ENCODE measurements around the gene FGFR2. TPM values are rescaled to one million over a fixed set of nuclear protein-coding genes. Genes with fewer than 3 reads are reported as not detected.

Gene FGFR2
- total RNA-seq, 1 experiment from 2014 or later, result 19.7 TPM

GRCh38 chr10:121525251-121526134 is 72.8 kb downstream of the FGFR2 start:
- Histone ChIP-seq H3K4me2 (ENCODE audit: low read length) (no peak overlapping the region), H3K36me3 (ENCODE audit: control insufficient read depth in 1 of 2, insufficient read depth in 2 of 2, low read length in 2 of 2) (no peaks in the 10 kb centered on the region), H4K20me1 (ENCODE audit: insufficient read depth) (no peaks in the 10 kb centered on the region), H3K27me3 (ENCODE audit: insufficient read depth, low read length) (no peaks in the 10 kb centered on the region), H3K27ac (ENCODE audit: low read depth, low read length) (no peak overlapping the region), H3K9ac (ENCODE audit: low read length) (no peak overlapping the region), H3K79me2 (ENCODE audit: insufficient read depth, low read length) (no peaks in the 10 kb centered on the region), H2AFZ (ENCODE audit: low read depth, low read length, poor library complexity, severe bottlenecking) (no peak overlapping the region), H3K4me3 (replicated peaks in 1 of 2; ENCODE audit: low read depth in 1 of 2, low read length in 2 of 2) (no peak overlapping the region), H3K4me1 (ENCODE audit: control insufficient read depth in 1 of 2, insufficient read depth in 2 of 2, low read length in 2 of 2) (no peaks in the 10 kb centered on the region), H3K9me3 (ENCODE audit: control insufficient read depth in 1 of 2, insufficient read depth in 1 of 2, low read depth in 1 of 2, low read length in 2 of 2) (no peaks in the 10 kb centered on the region), H3K9me2 (ENCODE audit: insufficient read depth) (no peaks in the 10 kb centered on the region)
- DNase-seq (ENCODE audit: low read depth, low spot score) (no peak), ATAC-seq (no peak)
- ChIA-PET POLR2A (no interaction called here), CTCF (no interaction called here), RAD21 (ENCODE audit: low non-redundant PET in 1 of 2, low total read pairs in 2 of 2, uncharacterized antibody in 2 of 2, unreplicated experiment in 2 of 2) (no interaction called here)
- no peak for TF ChIP-seq ZFX (IDR thresholded peaks at IDR 0.05)
- no peak for TF ChIP-seq SRF (IDR thresholded peaks at IDR 0.05; ENCODE audit: low read depth)
- TF ChIP-seq ZBTB33 (IDR thresholded peaks at IDR 0.05; ENCODE audit: extremely low read depth, insufficient replicate concordance, low read length), result no peak
- TF ChIP-seq, protein P1, sequence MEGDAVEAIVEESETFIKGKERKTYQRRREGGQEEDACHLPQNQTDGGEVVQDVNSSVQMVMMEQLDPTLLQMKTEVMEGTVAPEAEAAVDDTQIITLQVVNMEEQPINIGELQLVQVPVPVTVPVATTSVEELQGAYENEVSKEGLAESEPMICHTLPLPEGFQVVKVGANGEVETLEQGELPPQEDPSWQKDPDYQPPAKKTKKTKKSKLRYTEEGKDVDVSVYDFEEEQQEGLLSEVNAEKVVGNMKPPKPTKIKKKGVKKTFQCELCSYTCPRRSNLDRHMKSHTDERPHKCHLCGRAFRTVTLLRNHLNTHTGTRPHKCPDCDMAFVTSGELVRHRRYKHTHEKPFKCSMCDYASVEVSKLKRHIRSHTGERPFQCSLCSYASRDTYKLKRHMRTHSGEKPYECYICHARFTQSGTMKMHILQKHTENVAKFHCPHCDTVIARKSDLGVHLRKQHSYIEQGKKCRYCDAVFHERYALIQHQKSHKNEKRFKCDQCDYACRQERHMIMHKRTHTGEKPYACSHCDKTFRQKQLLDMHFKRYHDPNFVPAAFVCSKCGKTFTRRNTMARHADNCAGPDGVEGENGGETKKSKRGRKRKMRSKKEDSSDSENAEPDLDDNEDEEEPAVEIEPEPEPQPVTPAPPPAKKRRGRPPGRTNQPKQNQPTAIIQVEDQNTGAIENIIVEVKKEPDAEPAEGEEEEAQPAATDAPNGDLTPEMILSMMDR (IDR thresholded peaks at IDR 0.05 in 2 of 3, conservative IDR thresholded peaks at IDR 0.05 in 1 of 3; ENCODE audit: borderline replicate concordance in 1 of 3, insufficient read depth in 1 of 3, low read depth in 2 of 3, low read length in 2 of 3), result no peak
- TF ChIP-seq CBX3 (IDR thresholded peaks at IDR 0.05; ENCODE audit: low read depth), result no peak
- TF ChIP-seq POLR2AphosphoS5 (IDR thresholded peaks at IDR 0.05; ENCODE audit: low read depth, low read length), result no peak
- TF ChIP-seq, protein P2, sequence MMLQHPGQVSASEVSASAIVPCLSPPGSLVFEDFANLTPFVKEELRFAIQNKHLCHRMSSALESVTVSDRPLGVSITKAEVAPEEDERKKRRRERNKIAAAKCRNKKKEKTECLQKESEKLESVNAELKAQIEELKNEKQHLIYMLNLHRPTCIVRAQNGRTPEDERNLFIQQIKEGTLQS (IDR thresholded peaks at IDR 0.05), result no peak
- no peak for TF ChIP-seq ELF1 (IDR thresholded peaks at IDR 0.05; ENCODE audit: borderline replicate concordance, low read depth)
- TF ChIP-seq TCF7L2 (IDR thresholded peaks at IDR 0.05; ENCODE audit: borderline replicate concordance, extremely low read depth, insufficient read depth, insufficient read length), result no peak
- TF ChIP-seq RAD21 (IDR thresholded peaks at IDR 0.05; ENCODE audit: low read depth), result no peak
- no peak for TF ChIP-seq JUND (IDR thresholded peaks at IDR 0.05)
- TF ChIP-seq, protein P3, sequence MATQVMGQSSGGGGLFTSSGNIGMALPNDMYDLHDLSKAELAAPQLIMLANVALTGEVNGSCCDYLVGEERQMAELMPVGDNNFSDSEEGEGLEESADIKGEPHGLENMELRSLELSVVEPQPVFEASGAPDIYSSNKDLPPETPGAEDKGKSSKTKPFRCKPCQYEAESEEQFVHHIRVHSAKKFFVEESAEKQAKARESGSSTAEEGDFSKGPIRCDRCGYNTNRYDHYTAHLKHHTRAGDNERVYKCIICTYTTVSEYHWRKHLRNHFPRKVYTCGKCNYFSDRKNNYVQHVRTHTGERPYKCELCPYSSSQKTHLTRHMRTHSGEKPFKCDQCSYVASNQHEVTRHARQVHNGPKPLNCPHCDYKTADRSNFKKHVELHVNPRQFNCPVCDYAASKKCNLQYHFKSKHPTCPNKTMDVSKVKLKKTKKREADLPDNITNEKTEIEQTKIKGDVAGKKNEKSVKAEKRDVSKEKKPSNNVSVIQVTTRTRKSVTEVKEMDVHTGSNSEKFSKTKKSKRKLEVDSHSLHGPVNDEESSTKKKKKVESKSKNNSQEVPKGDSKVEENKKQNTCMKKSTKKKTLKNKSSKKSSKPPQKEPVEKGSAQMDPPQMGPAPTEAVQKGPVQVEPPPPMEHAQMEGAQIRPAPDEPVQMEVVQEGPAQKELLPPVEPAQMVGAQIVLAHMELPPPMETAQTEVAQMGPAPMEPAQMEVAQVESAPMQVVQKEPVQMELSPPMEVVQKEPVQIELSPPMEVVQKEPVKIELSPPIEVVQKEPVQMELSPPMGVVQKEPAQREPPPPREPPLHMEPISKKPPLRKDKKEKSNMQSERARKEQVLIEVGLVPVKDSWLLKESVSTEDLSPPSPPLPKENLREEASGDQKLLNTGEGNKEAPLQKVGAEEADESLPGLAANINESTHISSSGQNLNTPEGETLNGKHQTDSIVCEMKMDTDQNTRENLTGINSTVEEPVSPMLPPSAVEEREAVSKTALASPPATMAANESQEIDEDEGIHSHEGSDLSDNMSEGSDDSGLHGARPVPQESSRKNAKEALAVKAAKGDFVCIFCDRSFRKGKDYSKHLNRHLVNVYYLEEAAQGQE (IDR thresholded peaks at IDR 0.05; ENCODE audit: low read depth), result no peak
- no peak for TF ChIP-seq SIN3A (IDR thresholded peaks at IDR 0.05; ENCODE audit: low read depth)
- TF ChIP-seq ZNF274 (IDR thresholded peaks at IDR 0.05; ENCODE audit: low read depth, low read length), result no peak
- no peak for TF ChIP-seq CEBPB (IDR thresholded peaks at IDR 0.05; ENCODE audit: low read depth)
- TF ChIP-seq SP1 (IDR thresholded peaks at IDR 0.05; ENCODE audit: low read depth), result no peak
- intact Hi-C loops (cut with micrococcal nuclease), result no loop called here
- no TSS peak for BruUV-seq (replicated peaks)
